Midbrain (tissue), 1 donor: ENCODE measurements around the gene SH3RF3.

Source experiments
- DNase-seq: peaks from one replicate; lab custom pipeline; 2025; lab: John Stamatoyannopoulos, UW

SH3RF3 gene

DNA sequence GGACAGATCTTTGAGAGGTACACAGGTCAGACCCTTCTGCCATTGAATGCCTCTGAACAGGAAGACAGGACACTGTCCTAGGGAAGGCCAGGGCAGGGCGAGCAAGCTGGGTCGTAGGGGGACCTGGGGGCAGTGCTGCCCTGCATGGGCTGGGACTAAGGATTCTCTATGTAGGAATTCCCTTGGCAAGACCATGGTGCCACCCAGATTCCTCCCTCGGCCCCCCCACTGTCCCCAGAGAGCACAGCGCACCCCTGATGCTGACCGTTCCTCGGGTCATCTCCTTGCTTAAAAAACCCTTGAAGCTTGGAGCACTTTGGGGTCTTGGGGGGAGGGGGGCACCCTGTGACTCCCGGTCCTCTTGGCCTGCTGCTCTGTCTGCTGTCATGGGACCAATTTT is 289.7 kb downstream of the SH3RF3 start:
- DNase-seq: no peak

DNA sequence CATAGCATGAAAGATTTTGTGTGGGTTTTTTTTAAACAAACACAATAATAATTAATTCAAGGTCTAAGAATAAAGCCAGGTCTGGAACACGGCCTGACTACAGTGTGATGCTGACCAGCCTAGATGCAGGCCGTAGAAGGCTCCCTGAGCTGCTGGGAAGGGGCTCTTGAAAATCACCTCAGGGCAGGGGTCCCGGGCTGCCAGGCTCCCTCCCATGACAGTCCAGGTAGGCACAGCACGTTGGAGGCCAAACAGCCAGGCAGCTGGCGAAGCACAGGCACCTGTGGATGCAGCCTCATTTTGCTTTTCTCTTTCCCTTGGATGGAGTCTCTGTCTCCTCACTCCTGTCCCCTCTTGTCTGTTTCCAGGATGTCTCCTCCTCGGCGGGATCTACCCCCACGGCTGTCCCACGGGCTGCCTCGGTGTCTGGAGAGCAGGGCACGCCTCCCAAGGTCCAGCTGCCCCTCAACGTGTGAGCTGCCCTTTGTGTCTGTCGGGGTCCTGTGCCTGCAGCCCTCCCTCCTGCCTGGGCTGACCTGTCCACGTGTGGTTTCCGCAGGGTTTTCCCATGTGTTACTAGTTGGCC is 290.3 kb downstream of the SH3RF3 start:
- DNase-seq: no peak

DNA sequence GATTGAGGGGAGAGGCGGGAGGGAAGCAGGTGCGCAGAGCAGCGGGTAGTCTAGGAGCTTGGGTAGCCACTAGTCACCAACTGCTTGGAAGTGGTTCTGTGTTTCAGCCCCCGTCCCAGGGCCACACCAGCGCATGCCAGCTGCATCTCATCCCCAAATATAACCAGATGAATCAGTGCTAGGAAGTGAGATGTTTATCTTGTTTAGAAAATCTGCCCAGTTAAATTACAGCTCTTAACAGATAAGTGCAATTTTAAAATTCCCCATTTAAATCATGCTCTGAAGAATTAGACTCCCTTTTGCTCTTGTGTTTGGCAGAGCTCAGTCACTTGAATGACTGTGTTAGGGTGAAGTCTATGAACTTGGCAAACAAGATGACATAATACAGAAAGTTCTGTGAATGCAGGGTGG is 291.0 kb downstream of the SH3RF3 start:
- no peak for DNase-seq

DNA sequence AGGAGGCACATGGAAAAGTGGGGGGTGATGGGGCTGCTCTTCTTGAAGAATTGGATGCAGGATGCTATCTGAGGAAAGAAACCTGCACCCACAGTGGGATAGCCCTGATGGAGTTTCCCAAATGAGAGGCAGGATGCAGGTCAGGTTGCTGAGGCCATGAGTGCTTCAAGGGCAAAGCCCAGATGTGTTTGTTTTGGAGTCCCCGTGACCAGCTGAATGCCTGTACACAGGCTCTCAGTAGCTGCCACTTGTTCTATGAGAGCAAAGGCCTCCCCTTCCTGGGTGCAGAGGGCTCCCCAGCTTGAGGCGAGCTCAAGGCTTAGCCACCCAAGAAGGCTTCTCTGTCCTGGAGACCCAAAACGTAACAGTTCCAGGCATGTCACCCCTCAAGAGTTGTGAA is 292.1 kb downstream of the SH3RF3 start:
- no peak for DNase-seq

DNA sequence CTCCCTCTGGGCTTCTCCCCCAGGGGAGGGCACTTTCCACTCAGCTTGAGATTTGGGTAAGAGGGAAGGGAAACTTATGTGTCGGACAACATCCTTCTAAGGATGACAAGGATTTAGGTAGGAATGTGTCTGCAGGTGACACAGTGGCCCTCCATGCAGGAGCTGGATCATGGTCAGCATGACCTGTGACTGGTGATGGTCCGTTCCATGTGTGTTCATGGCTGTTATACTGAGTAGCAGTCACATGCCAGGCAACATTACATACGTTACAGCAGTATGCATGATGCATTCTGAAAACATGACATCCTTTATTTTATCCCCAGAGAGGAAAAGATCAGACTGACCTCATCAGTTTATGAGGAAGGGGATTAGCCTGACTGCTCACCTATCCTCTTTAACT is 292.6 kb downstream of the SH3RF3 start:
- no peak for DNase-seq

DNA sequence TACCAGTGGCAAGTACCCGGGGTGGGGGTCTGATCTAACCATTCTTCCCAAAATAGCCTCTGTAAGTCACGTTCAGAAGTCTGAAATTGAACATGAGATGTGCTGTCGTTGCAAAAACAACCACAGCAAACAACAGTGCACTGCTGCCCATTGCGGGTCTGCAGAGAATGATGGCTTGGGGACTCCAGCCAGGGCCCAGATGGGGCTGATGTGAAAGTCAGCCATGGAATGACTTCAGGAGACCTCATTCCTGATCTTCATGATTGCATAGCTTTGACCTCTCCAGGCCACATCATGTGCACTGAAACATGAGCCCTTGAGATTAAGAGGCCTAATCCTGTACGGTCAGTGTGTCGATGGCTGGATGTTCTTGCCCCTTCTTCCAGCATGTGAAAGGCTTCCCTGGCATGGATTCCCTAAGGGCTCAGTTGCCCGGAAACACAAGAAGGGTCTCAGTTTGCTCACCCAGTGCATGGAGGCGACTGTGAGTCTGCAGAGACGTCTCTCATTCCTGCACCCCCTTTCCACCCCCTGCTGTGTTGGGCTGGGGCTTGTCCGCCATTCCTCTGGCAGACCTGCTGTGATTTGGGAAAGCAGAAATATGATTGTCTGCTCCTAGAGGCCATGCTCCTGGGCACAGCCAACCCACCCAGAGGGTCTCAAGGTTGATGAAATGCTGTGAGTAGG is 293.2 kb downstream of the SH3RF3 start:
- no peak for DNase-seq

DNA sequence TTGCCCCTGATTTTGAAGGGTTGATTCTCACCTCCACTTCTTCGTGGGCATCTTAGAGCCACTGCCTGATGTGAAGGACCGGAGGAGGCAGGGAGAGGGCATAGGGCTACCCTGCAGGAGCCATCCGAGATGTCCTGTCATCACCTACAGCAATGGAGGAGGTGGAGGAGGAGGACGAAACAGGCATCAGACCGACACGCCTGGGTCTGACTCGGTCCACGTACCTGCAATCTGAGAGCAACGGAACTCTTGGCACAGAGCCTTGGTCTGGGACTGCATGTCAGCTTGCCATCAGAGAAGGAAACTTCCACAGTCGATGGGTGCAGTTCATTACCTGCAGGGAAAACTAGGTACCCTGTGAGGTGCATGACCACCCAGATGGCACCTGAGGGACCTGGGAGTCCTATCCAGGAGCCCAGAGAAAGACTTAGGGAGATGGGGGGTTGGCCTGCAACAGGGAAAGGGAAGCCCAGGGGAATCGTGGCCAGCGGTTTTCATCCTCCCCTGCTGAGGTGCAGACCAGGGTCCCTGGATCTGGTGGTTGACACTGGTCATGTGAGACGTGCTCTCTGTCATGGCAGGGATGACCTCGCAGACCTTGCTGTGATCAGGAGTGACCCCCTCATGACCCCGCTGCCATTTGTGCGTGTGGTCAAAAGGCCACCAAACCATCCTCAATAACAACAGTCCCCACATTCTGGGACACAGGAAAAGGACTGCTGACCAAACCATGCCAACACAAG is 293.9 kb downstream of the SH3RF3 start:
- no peak for DNase-seq

DNA sequence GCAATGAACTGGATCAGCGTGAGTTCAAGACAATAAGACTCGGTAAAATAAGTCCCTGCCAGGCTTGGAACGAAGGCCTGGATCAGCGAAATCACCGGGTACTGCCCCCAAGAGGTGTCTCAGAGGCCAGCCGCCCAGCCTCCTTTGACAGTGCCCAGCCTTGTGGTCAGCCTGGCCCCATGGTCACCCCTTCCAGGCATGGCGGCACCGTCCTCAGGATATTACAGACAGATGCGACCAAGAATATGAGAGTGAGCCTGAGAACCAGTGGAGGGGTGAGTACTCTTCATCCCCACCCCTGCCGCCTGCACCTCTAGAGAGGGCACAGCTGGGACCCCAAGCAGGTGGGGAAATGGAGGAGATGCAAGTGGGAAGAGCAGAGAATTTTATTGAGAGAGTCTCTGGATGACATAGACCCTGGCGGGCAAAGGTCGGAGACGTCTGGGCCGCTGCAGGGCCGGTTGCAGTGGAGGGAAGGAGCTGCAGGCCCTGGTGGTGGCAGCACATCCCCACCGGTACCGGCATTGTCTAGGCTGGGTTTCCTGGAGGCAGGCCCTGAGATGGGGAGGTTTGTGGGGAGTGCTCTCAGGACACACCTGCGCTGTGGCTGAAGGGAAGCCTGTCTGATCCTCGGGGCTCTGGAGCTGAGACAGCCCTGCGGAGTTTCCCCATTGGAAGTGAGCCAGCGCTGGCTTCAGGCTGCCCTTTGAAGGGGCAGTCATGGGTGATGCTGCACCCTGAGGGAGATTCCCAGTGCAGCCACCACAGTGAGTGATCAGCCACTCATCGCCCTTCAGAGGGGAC is 294.8 kb downstream of the SH3RF3 start:
- DNase-seq: no peak

DNA sequence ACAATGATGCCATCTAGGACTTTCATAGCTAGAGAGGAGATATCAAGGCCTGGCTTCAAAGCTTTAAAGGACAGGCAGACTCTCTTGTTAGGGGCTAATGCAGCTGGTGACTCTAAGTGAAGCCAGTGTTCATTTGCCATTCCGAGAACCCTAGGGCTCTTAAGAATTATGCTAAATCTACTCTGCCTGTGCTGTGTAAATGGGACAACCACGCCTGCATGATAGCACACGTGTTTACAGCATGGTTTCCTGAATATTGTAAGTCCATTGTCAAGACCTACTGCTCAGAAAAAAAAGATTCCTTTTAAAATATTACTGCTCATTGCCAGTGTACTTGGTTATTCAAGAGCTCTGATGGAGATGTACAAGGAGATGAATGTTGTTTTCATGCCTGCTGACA is 296.4 kb downstream of the SH3RF3 start:
- no peak for DNase-seq

DNA sequence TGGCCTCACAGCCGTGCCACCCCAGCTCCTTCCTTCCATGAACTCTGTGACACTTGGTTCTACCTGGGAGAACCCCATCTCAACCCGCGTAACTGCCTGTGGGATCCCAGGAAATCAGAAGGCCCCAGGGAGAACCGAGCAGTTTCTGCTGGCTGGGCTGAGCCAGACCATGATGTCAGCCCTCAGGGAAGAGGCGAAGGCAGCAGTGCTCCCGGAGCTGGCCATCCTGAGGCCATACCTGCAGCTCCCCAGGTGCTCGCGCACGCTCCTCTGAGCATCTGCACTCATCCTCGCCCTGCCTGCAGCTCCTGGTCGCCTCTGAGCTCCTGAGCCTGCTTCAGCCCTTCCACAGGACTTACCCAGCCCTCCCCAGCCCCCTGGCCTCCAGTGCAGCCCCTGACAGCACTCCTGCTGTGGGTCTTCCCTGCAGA is 298.7 kb downstream of the SH3RF3 start:
- no peak for DNase-seq

DNA sequence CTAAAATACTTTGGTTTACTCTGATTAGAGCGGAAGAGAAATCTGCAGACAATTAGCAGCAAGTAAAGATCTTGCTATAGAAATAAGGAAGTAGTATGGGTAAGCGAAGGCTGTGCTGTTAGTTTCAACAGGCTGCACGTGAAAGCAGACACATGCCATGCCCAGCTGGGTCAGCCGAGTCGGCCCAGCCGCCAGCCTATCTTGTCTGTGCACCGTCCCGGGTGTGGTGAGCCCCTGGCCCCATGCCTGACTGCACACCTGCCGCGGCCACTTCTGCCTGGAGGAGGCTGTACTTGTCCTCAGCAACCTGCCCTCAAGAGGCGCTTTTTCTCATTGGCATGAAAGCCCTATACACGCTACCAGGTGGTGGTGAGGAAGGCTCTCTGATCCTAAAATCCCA is 299.3 kb downstream of the SH3RF3 start:
- no peak for DNase-seq

DNA sequence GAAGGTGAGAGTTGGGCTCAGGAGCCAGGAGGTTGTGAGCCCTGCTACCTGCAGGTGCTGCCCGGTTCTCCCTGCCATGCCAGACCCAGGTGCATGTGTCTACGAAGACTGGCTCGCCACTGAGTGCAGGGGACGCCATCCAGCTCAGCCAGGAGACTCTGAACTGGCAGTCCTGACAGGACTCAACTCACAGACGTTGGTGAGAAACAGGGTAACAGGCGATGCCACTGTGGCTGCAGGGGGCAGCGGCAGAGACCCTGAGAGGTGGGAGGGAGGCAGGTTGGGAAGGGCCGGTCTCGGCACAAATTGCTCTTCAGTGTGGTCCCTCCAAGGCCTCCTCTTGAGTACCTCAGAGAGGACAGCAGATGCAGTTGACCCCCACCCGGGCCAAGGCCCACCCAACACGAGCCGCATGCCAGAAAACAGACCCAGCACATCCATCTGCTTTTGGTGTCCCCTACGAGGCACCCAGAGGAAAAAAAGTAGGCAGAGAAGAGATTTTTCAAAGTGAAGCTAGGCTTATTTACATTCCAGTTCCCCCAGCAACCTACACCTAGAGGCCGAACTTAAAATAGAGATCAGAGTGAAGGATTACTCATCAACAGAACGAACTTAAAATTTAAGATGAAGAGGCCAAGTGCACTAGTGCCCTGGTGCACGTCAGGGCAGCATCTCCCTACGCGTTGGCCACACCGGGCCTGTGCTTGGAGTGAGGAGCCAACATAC is 300.0 kb downstream of the SH3RF3 start:
- no peak for DNase-seq

DNA sequence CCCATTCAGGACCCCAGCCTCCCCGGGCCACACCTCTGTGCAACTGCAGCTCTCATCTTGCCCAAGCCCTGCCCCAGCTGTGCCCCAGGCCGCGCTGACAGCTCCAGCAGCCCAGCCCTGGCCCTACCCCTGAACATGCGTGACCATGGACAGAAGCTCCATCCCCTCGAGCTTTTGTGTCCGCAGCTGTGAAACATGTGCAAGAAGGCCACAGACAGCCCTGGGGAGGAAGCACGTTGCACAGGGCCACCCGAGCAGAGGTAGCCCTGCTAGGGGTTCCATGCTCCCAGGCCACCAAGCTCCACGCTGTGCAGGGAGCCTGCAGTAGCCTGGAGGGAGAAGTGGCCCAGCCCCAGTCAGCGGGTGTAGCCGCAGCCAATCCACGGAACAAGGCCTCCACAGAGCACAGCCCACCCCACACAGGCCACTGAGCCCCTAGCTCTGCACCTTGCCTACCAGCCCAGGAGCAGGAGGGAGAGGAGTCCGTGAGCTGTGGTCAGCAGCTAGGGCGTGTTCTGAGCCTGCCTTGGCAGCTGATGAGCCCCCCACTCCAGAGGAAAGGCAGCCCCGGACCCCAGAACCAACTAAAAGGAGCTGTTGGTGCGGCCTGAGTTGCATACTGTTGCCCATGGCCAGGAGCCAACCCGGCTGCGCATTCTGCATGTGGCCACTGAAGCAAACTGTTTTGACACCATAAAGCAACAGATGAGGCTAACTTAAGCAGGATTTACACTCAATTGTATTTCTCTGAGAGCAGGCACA is 300.7 kb downstream of the SH3RF3 start:
- no peak for DNase-seq

DNA sequence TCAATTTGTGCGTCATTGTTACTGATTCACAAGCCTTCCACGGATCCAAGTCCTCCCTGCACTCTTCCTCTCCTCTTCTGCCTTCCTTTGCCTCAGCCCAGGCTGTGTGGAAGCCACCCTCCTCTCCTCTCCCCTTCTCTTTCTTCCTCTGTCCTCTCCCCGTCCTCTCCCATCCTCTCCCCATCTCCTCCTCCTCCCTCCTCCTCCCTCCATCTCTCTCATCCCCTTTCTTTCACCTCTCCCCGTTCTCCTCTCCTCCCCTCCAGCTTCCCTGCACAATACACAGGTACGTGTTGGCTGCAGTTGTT is 301.3 kb downstream of the SH3RF3 start:
- DNase-seq: no peak

DNA sequence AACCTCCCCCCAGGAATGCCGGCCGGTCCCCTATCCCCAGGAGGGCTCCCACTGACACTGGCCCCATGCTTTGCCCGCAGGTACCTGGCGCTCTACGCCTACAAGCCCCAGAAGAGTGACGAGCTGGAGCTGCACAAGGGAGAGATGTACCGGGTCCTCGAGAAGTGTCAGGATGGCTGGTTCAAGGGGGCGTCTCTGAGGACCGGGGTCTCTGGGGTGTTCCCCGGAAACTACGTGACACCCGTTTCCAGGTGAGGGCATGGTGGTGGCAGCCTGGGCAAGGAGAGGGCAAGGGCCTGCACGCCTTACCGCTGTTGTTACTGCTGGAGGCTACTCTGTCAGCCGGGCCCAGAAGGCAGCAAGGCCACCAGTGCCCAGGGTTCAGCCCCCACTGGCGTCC is 303.4 kb downstream of the SH3RF3 start:
- DNase-seq: no peak

DNA sequence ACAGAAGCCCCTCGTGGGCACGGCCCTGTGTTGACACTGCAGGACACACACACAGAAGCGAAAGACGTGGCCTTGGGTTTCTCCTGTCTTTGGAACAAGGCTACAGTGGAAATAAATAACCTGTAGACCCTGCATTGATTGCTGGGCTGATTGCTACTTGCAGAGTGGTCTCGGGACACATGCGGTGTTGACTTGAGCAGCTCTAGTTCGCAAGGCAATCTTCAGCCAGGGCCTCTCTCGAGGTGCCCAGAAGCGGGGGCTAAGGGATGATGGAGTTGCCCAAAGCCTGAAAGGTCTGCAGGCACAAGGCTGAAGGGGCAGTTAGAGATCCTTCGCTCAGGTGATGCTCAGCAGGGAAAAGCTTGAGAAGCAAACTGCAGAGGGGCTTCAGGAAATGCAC is 304.5 kb downstream of the SH3RF3 start:
- DNase-seq: no peak

DNA sequence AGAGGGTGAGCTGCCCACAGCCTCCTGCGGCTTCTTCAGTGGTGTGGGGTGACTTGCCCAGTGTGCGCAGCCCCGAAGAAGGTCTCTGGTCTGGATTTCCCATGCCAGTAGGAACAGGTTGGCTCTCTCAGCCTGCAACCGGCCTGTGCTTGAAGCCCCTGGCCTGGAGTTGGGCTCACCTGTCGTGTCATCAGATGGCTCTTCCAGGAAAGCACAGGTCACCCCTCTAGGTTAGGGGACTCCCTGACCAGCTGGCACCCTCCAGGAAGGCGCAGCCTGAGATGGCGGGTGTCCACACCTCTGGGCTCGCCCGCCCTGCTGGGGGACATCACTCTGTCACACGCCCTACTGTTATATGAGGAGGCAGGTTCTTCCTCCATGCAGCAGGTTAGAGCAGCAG is 304.9 kb downstream of the SH3RF3 start:
- DNase-seq: no peak

DNA sequence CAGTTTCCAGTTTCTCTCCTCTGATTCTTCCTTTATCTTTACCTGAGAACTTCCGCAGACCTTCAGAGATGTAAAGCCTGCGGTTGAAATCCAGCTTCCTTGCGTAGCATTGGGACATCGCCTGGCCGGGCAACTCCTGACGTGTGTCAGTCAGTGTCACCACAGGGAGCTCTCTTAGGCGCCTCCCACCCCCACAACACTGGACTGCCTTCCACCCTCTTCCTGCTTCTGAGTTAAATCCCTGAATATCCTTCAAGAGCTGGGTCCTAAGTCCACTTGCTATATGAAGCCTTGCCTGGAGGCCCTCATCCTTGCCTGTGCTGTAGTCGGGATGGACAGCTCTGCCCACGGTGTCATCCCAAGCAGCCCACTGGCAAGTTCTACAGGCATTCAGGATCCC is 305.3 kb downstream of the SH3RF3 start:
- DNase-seq: no peak

DNA sequence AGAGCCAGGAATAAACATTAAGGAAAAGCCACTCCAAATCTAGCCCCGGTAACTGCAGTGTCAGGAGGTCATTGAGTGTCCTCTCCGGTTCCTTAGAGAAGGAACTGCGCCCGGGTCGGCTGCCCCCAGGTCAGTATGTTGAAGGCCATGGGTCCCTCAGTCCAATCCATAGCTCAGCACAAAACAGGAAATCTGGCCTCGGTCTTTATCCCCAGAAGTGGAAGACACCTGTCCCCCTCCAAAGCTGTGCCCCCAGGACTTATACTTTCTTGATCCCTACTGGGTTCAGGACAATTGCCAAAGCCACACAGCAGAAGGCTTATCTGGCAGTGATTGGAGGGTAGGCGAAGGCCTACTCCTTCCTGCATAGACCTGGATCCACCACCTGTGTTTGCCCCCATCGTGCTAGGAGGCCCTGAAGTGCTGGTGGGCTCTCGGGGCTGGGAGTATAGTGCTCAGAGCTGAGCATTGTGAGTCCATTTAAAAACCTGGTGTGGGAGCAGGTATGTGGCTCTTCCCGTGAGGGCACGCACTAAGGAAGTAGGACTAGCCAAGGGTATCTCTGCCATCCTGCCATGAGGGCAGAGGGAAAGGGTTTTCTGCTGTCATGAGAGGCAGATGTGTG is 306.2 kb downstream of the SH3RF3 start:
- no peak for DNase-seq

DNA sequence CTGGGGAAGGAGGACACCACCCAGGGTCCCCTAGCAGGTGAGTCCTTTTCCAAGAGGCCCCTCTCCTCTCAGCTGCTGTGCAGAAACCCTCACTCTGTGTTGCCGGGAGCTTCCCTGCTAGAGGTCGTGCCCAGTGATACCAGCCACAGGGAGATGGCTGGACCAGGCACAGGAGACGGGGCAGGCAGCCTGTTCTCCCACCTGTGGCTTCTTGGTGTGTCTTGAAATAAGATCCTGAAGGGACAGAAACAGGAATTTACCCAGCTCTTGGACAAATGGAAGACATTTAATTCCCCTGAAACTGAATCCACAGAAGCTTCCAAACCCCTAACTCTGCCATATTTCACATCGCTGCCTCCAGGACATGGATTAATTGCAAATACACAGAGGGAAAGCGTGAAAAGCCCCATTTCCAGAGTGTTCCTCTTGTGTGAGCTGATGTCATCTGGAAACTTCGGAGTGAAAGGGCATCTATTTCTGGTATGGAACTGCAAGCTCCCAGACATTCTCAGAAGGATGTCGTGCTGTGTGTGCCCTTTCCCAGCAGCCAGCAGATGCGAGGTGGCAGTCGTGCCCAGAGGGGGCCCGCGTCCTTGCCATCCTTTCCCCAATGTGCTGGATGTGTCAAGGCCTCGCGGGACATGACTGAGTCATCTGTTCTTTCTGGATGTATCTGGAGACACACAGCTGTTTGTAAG is 307.0 kb downstream of the SH3RF3 start:
- no peak for DNase-seq
